SK-N-SH treated with all-trans-retinoic acid at 6 μM for 48 hours (cell line): ENCODE results near the gene CYP24A1.

ENCODE experiments used
- ATAC-seq: fragments of 200-7000 bp; cut with Tn5 transposase; 3 replicates; pipeline ENCODE4 v1.9.1; 2020; ENCODE audit warnings: mild to moderate bottlenecking, moderate library complexity
- ARNTL ChIP-seq: fragments of 450-650 bp; formaldehyde crosslinking; IDR thresholded peaks from 2 replicates; pipeline ENCODE4 v1.5.0; 2020; ENCODE audit warnings: low read depth, mild to moderate bottlenecking, moderate library complexity, borderline replicate concordance
- BACH2 ChIP-seq: fragments of 250-450 bp; sonication (Bioruptor Pico); IDR thresholded peaks from 2 replicates; pipeline ENCODE4 v1.9.0; 2021; ENCODE audit warnings: mild to moderate bottlenecking, borderline replicate concordance
- CSDC2 ChIP-seq: fragments of 250-450 bp; sonication (Bioruptor Pico); IDR thresholded peaks from 2 replicates; pipeline ENCODE4 v1.5.0; 2020; ENCODE audit warnings: mild to moderate bottlenecking, moderate library complexity
- ESRRG ChIP-seq: fragments of 250-450 bp; sonication (Bioruptor Pico); IDR thresholded peaks from 2 replicates; pipeline ENCODE4 v1.6.1; 2021; ENCODE audit warnings: mild to moderate bottlenecking
- GLIS3 ChIP-seq: fragments of 250-450 bp; sonication (Bioruptor Pico); IDR thresholded peaks from 2 replicates; pipeline ENCODE4 v1.5.0; 2020; ENCODE audit warnings: mild to moderate bottlenecking, moderate library complexity
- ISL1 ChIP-seq: fragments of 250-450 bp; sonication (Bioruptor Pico); IDR thresholded peaks from 2 replicates; pipeline ENCODE4 v2.1.2; 2022; ENCODE audit warnings: mild to moderate bottlenecking, moderate library complexity
- OSR1 ChIP-seq: fragments of 250-450 bp; sonication (Bioruptor Pico); IDR thresholded peaks from 2 replicates; pipeline ENCODE4 v1.8.0; 2022; ENCODE audit warnings: moderate library complexity, mild to moderate bottlenecking, inconsistent platforms
- POU6F1 ChIP-seq: fragments of 250-450 bp; sonication (Bioruptor Pico); IDR thresholded peaks from 2 replicates; pipeline ENCODE4 v1.8.0; 2021; ENCODE audit warnings: low read depth, mild to moderate bottlenecking, moderate library complexity, borderline replicate concordance
- PPARA ChIP-seq: fragments of 250-450 bp; sonication (Bioruptor Pico); IDR thresholded peaks from 2 replicates; pipeline ENCODE4 v1.5.0; 2020; ENCODE audit warnings: mild to moderate bottlenecking, borderline replicate concordance
- RARB ChIP-seq: fragments of 250-450 bp; sonication (Bioruptor Pico); IDR thresholded peaks from 2 replicates; pipeline ENCODE4 v1.8.0; 2021; ENCODE audit warnings: mild to moderate bottlenecking, moderate library complexity
- SNAI2 ChIP-seq: fragments of 250-450 bp; sonication (Bioruptor Pico); IDR thresholded peaks from 2 replicates; pipeline ENCODE4 v1.5.0; 2020; ENCODE audit warnings: mild to moderate bottlenecking, moderate library complexity
- TCF4 ChIP-seq: fragments of 250-450 bp; sonication (Bioruptor Pico); IDR thresholded peaks from 2 replicates; pipeline ENCODE4 v1.8.0; 2021; ENCODE audit warnings: mild to moderate bottlenecking, moderate library complexity, borderline replicate concordance
- TOX ChIP-seq: fragments of 250-450 bp; sonication (Bioruptor Pico); IDR thresholded peaks from 2 replicates; pipeline ENCODE4 v1.8.0; 2021; ENCODE audit warnings: mild to moderate bottlenecking, moderate library complexity, borderline replicate concordance
- ZC3H10 ChIP-seq: fragments of 250-450 bp; sonication (Bioruptor Pico); IDR thresholded peaks from 2 replicates; pipeline ENCODE4 v1.5.1; 2021; ENCODE audit warnings: mild to moderate bottlenecking, moderate library complexity
- ZFP3 ChIP-seq: fragments of 250-450 bp; sonication (Bioruptor Pico); IDR thresholded peaks from 2 replicates; pipeline ENCODE4 v1.5.0; 2020; ENCODE audit warnings: mild to moderate bottlenecking, moderate library complexity
- ZNF565 ChIP-seq: fragments of 450-650 bp; formaldehyde crosslinking; conservative IDR thresholded peaks from 2 replicates; pipeline ENCODE4 v1.5.0; 2020; ENCODE audit warnings: low read depth, mild to moderate bottlenecking, moderate library complexity
- ZNF70 ChIP-seq: fragments of 450-650 bp; formaldehyde crosslinking; IDR thresholded peaks from 2 replicates; pipeline ENCODE4 v1.5.0; 2020; ENCODE audit warnings: mild to moderate bottlenecking, moderate library complexity
- ZNF8 ChIP-seq: fragments of 450-650 bp; formaldehyde crosslinking; IDR thresholded peaks from 2 replicates; pipeline ENCODE4 v1.5.0; 2020; ENCODE audit warnings: mild to moderate bottlenecking, moderate library complexity
- TF ChIP-seq, protein P1 (sequence below): fragments of 250-450 bp; sonication (Bioruptor Pico); IDR thresholded peaks from 2 replicates; pipeline ENCODE4 v1.5.1; 2020; ENCODE audit warnings: low read depth, mild to moderate bottlenecking, moderate library complexity
- TF ChIP-seq, protein P2 (sequence below): fragments of 250-450 bp; sonication (Bioruptor Pico); IDR thresholded peaks from 2 replicates; pipeline ENCODE4 v1.8.0; 2020; ENCODE audit warnings: mild to moderate bottlenecking, moderate library complexity, borderline replicate concordance
- TF ChIP-seq, protein P3 (sequence below): fragments of 250-450 bp; sonication (Bioruptor Pico); IDR thresholded peaks from 2 replicates; pipeline ENCODE4 v1.5.1; 2021; ENCODE audit warnings: mild to moderate bottlenecking, moderate library complexity

Gene CYP24A1

DNA sequence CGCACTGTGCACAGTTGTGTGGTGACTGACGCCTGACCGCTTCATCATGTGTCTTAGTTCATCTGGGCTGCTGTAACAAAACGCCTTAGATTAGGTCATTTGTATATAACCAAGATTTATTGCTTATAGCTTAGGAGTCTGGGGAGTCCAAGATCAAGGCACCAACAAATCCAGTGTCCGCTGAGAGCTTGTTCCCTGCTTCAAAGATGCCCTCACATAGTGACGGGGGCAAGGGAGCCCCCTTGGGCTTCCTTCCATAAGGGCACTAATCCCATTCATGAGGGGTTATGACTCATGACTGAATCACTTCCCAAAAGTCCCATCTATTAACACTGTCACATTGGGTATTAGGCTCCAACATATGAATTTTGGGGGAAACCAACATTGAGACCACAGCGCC lies 34.6 kb downstream of the CYP24A1 start:
- no peak for TF ChIP-seq ISL1 (CRISPR knock-in tag)
- TF ChIP-seq ZC3H10 (CRISPR knock-in tag): no peak
- TF ChIP-seq RARB (CRISPR knock-in tag): no peak
- TF ChIP-seq, protein P1, sequence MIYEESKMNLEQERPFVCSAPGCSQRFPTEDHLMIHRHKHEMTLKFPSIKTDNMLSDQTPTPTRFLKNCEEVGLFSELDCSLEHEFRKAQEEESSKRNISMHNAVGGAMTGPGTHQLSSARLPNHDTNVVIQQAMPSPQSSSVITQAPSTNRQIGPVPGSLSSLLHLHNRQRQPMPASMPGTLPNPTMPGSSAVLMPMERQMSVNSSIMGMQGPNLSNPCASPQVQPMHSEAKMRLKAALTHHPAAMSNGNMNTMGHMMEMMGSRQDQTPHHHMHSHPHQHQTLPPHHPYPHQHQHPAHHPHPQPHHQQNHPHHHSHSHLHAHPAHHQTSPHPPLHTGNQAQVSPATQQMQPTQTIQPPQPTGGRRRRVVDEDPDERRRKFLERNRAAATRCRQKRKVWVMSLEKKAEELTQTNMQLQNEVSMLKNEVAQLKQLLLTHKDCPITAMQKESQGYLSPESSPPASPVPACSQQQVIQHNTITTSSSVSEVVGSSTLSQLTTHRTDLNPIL (CRISPR knock-in tag): no peak
- TF ChIP-seq CSDC2 (CRISPR knock-in tag): no peak
- TF ChIP-seq POU6F1 (CRISPR knock-in tag): no peak
- no peak for TF ChIP-seq TCF4
- no peak for TF ChIP-seq ZNF8 (CRISPR knock-in tag)
- no peak for TF ChIP-seq TOX (CRISPR knock-in tag)
- TF ChIP-seq OSR1 (CRISPR knock-in tag): no peak
- TF ChIP-seq ZFP3 (CRISPR knock-in tag): no peak
- TF ChIP-seq ZNF565 (CRISPR knock-in tag): no peak
- TF ChIP-seq ZNF70 (CRISPR knock-in tag): no peak
- TF ChIP-seq PPARA (CRISPR knock-in tag): no peak
- no peak for TF ChIP-seq BACH2 (CRISPR knock-in tag)
- TF ChIP-seq SNAI2 (CRISPR knock-in tag): no peak
- TF ChIP-seq, all 23 proteins: peak for 0
- no peak for ATAC-seq

DNA sequence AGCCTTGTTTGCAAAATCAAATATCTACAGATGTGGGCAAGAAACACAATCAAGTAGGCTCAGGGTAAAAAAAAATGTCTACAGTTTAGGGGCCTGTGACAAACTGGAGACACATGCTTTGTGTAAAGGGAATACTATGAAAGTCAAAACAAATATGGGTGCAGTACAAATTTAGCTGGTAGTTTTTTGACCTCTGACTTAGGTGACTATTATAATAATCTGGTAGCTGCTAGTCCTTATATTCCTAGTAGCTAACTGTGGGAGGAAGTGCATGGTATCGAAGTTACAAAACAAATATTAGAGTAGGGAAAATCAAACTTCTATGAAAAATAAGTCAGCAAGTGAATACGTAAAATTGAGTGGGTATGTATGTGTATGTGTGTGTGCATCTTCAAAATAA lies 35.4 kb downstream of the CYP24A1 start:
- ATAC-seq: no peak
- TF ChIP-seq TOX (CRISPR knock-in tag) (no peak), ISL1 (CRISPR knock-in tag) (no peak), ARNTL (CRISPR knock-in tag) (no peak), OSR1 (CRISPR knock-in tag) (no peak), ZNF565 (CRISPR knock-in tag) (no peak)
- TF ChIP-seq, protein P2, sequence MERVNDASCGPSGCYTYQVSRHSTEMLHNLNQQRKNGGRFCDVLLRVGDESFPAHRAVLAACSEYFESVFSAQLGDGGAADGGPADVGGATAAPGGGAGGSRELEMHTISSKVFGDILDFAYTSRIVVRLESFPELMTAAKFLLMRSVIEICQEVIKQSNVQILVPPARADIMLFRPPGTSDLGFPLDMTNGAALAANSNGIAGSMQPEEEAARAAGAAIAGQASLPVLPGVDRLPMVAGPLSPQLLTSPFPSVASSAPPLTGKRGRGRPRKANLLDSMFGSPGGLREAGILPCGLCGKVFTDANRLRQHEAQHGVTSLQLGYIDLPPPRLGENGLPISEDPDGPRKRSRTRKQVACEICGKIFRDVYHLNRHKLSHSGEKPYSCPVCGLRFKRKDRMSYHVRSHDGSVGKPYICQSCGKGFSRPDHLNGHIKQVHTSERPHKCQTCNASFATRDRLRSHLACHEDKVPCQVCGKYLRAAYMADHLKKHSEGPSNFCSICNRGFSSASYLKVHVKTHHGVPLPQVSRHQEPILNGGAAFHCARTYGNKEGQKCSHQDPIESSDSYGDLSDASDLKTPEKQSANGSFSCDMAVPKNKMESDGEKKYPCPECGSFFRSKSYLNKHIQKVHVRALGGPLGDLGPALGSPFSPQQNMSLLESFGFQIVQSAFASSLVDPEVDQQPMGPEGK (CRISPR knock-in tag): no peak

DNA sequence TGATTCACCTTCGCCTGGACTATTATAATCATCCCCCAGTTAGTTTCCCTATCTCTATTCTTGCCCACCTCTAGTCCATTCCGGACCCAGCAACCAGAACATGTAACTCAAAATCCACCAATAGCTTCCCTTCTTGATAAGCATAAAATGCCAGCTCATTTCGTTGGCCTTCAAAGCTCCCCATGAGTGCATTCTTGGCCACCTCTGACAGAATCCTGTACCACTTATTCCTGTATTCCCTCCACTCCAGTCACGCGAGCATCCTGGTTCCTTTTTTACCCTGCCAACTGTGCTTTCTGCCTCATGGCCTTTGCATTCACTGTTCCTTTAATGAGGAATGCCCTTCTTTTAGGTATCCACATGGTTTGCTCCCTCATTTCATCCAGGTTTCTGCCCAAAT lies 36.7 kb downstream of the CYP24A1 start:
- ATAC-seq: no peak
- TF ChIP-seq SNAI2 (CRISPR knock-in tag) (no peak), ZFP3 (CRISPR knock-in tag) (no peak), ISL1 (CRISPR knock-in tag) (no peak), BACH2 (CRISPR knock-in tag) (no peak), RARB (CRISPR knock-in tag) (no peak), GLIS3 (CRISPR knock-in tag) (no peak), OSR1 (CRISPR knock-in tag) (no peak), ZNF565 (CRISPR knock-in tag) (no peak), ESRRG (CRISPR knock-in tag) (no peak), CSDC2 (CRISPR knock-in tag) (no peak)
- TF ChIP-seq, protein P3, sequence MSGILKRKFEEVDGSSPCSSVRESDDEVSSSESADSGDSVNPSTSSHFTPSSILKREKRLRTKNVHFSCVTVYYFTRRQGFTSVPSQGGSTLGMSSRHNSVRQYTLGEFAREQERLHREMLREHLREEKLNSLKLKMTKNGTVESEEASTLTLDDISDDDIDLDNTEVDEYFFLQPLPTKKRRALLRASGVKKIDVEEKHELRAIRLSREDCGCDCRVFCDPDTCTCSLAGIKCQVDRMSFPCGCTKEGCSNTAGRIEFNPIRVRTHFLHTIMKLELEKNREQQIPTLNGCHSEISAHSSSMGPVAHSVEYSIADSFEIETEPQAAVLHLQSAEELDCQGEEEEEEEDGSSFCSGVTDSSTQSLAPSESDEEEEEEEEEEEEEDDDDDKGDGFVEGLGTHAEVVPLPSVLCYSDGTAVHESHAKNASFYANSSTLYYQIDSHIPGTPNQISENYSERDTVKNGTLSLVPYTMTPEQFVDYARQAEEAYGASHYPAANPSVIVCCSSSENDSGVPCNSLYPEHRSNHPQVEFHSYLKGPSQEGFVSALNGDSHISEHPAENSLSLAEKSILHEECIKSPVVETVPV: no peak
- TF ChIP-seq, protein P1 (CRISPR knock-in tag): no peak
